ENCODE measurements around the gene SLC26A9. TPM values are rescaled to one million over a fixed set of nuclear protein-coding genes. Genes with fewer than 3 reads are reported as not detected.

The SLC26A9 gene
- polyA plus RNA-seq, 1 experiment = not detected

DNA sequence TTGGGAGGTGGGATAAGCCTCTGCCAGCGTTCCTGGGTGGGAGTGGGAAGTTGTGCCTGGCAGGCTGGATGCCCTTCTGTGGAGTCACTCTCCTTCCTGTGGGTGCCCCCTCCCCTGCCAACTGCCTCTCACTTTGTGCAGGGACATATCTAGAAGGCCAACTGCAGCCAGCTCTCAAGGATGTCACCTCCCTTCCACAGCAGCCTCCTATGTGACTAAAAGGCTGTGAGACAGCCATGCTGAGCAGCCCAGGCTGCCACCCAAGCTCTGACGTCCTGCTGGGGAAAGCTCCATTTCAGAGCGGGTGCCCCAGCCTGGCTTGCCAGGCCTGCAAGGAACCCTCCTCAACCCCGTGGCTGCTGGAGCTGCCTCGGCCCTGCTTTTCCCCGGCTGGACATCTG, 19.6 kb upstream of the SLC26A9 start:
- H3K36me3 ChIP-seq (ENCODE audit: control insufficient read depth, insufficient read depth, low read length) = no peaks in the 10 kb centered on the region
- ChIA-PET CTCF (interaction anchor here (1.1 to 11.9 kb wide), 3 partner anchors 15 to 171 kb away, joined by 3 to 84 read pairs (median 4); no protein-coding TSS in a partner anchor), POLR2A (no interaction called here)
- no peak overlapping the region for H3K4me3 ChIP-seq (ENCODE audit: low read depth, low read length)
- no peak for DNase-seq (ENCODE audit: low read depth)
- peaks cover 8% of the 10 kb centered on the region for H3K27me3 ChIP-seq (ENCODE audit: control insufficient read depth, insufficient read depth, low read length)
- TF ChIP-seq, protein P1, sequence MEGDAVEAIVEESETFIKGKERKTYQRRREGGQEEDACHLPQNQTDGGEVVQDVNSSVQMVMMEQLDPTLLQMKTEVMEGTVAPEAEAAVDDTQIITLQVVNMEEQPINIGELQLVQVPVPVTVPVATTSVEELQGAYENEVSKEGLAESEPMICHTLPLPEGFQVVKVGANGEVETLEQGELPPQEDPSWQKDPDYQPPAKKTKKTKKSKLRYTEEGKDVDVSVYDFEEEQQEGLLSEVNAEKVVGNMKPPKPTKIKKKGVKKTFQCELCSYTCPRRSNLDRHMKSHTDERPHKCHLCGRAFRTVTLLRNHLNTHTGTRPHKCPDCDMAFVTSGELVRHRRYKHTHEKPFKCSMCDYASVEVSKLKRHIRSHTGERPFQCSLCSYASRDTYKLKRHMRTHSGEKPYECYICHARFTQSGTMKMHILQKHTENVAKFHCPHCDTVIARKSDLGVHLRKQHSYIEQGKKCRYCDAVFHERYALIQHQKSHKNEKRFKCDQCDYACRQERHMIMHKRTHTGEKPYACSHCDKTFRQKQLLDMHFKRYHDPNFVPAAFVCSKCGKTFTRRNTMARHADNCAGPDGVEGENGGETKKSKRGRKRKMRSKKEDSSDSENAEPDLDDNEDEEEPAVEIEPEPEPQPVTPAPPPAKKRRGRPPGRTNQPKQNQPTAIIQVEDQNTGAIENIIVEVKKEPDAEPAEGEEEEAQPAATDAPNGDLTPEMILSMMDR (IDR thresholded peaks at IDR 0.05; ENCODE audit: insufficient read depth, low read depth, low read length) = no peak

DNA sequence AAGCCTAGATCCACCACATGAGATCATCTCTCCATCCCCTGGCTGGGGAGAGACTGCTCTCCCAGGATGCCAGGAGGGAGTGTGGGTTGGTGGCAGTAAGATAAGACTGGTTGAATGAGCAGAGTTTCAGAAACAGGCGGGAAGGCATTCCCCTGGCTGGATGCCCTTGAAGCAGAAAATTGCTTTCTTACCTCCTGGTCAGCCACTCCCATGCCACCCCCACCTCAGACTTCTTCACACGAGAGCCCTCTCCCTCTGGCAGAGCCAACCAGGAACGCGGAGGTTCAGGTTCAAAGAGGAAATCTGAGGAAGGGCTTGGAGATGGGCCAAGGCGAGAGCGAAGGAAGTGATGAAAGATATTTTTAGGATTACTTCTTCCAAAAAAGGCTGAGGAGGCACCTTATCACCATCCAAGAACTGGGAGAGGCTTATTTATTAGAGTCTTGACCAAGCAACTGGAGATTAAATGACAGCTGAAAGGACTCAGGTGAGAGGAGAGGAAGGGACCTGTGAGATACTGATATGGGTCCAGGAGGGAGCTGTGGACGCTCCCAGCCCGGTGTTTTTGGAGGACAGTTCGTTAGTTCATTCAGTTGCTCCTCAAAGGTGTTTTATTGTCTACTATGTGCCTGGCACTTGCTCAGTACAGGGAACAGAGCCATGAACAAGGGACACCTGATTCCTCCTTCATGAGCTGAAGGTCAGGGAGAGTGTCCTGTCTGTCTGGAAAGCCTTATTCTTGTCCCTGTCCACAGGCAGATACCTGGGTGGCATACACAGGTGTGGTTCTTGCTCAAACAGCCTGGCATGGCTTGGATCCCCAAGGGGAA, 18.9 kb upstream of the SLC26A9 start:
- no peak for DNase-seq (ENCODE audit: low read depth)
- Histone ChIP-seq H3K27me3 (ENCODE audit: control insufficient read depth, insufficient read depth, low read length) (peaks cover 8% of the 10 kb centered on the region), H3K4me3 (ENCODE audit: low read depth, low read length) (no peak overlapping the region), H3K36me3 (ENCODE audit: control insufficient read depth, insufficient read depth, low read length) (no peaks in the 10 kb centered on the region)
- CTCF ChIA-PET = interaction anchor here (0.8 to 11.9 kb wide), 6 partner anchors 7 to 171 kb away, joined by 3 to 84 read pairs (median 4); no protein-coding TSS in a partner anchor
- POLR2A ChIA-PET = no interaction called here
- TF ChIP-seq, protein P1 (IDR thresholded peaks at IDR 0.05; ENCODE audit: insufficient read depth, low read depth, low read length) = no peak

DNA sequence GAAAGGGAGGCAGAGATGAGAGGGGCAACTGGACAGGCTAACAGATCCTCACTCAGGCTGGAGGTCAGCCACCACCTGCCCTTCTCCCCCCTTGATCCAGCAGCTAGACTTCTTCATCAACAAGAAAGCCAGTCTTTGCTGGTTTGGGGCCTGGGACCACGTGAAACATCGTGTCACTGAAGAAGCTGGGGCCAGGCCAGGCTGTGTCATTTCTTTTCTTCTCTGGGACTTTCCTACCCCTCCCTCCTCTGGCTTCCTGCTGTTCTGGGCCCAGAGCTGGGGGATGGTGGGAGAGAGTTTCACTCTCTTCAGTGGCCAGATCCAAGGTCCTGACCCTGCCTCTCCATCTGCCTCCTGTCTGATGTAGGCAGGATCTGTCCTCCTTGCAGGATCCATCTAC, 18.1 kb upstream of the SLC26A9 start:
- CTCF ChIA-PET = interaction anchor here (0.8 to 11.9 kb wide), 7 partner anchors 8 to 169 kb away, joined by 3 to 84 read pairs (median 4); no protein-coding TSS in a partner anchor
- H3K4me3 ChIP-seq (ENCODE audit: low read depth, low read length) = no peak overlapping the region
- POLR2A ChIA-PET = no interaction called here
- no peak for DNase-seq (ENCODE audit: low read depth)
- peaks cover 14% of the 10 kb centered on the region for H3K27me3 ChIP-seq (ENCODE audit: control insufficient read depth, insufficient read depth, low read length)
- H3K36me3 ChIP-seq (ENCODE audit: control insufficient read depth, insufficient read depth, low read length) = no peaks in the 10 kb centered on the region
- TF ChIP-seq, protein P1 (IDR thresholded peaks at IDR 0.05; ENCODE audit: insufficient read depth, low read depth, low read length) = no peak

DNA sequence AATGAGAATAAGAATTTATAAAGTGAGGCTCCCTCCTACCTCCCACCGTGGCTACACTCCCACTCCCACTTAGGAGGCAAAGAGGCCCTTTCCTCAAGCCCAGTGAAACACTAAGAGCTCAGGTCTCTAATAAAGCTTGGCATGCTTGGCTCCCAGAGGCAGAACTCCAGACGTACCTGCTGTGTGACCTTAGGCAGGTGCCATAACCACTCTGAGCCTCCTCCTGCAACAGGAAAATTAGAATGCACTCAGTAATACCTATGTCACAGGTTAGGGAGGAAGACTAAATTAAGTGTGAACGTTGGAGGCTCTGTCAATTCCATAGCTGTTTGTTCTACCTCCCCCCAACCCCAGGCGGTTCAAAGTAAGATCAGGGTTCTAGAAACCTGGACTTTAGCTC, 16.5 kb upstream of the SLC26A9 start:
- POLR2A ChIA-PET = no interaction called here
- CTCF ChIA-PET = interaction anchor here (0.6 to 11.9 kb wide), 4 partner anchors 12 to 40 kb away, joined by 3 to 84 read pairs (median 4); no protein-coding TSS in a partner anchor
- peaks cover 22% of the 10 kb centered on the region for H3K27me3 ChIP-seq (ENCODE audit: control insufficient read depth, insufficient read depth, low read length)

DNA sequence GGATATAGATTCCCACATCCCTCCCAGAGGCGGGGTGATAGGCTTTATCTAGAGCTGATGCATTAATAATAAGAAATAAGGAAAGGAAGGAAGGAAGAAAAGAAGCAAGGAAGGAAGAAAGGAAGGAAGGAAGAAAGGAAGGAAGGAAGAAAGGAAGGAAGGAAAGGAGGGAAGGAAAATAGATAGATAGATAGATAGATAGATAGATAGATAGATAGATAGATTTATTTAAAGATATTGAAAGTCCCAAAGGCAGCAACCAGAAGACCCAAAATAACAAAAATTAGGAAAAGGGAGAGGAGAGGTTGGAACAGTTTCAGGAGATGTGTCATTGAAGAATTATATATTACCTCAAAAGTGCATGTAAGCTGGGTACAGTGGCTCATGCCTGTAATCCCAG, 12.2 kb upstream of the SLC26A9 start:
- no peak overlapping the region for H3K4me3 ChIP-seq (ENCODE audit: low read depth, low read length)
- TF ChIP-seq, protein P1 (IDR thresholded peaks at IDR 0.05; ENCODE audit: insufficient read depth, low read depth, low read length) = no peak
- no peak for DNase-seq (ENCODE audit: low read depth)
- ChIA-PET CTCF (interaction anchor here (1.5 kb wide), 1 partner anchor 22 kb away, joined by 6 read pairs; no protein-coding TSS in a partner anchor), POLR2A (no interaction called here)
- no peaks in the 10 kb centered on the region for H3K36me3 ChIP-seq (ENCODE audit: control insufficient read depth, insufficient read depth, low read length)
- H3K27me3 ChIP-seq (ENCODE audit: control insufficient read depth, insufficient read depth, low read length) = peaks cover 25% of the 10 kb centered on the region

More for the DNA sequence above, 16.5 kb upstream of the SLC26A9 start:
- no peak for DNase-seq (ENCODE audit: low read depth)
- TF ChIP-seq, protein P1 (IDR thresholded peaks at IDR 0.05; ENCODE audit: insufficient read depth, low read depth, low read length) = no peak
- Histone ChIP-seq H3K4me3 (ENCODE audit: low read depth, low read length) (no peak overlapping the region), H3K36me3 (ENCODE audit: control insufficient read depth, insufficient read depth, low read length) (no peaks in the 10 kb centered on the region)

Measured in BJ (cell line).